Mammary epithelial cell (primary cell): ENCODE data around the gene CPLX4.

Experiments
- EZH2 ChIP-seq: IDR thresholded peaks from 2 replicates; pipeline ENCODE4 v1.6.1; 2012; ENCODE audit warnings: low read length, inconsistent platforms, borderline replicate concordance
- TF ChIP-seq, protein P1 (sequence below), 2 donors: IDR thresholded peaks in 1 of 2; conservative IDR thresholded peaks in 1 of 2; 2 replicates each; pipeline ENCODE4 v1.5.1; 2011 to 2012; ENCODE audit warnings: inconsistent platforms in 2 of 2, low read length in 2 of 2, mild to moderate bottlenecking in 2 of 2, control low read depth in 1 of 2, low read depth in 1 of 2; ENCODE audit not compliant: insufficient read depth in 1 of 2; ENCODE audit errors: extremely low read depth in 1 of 2

DNA sequence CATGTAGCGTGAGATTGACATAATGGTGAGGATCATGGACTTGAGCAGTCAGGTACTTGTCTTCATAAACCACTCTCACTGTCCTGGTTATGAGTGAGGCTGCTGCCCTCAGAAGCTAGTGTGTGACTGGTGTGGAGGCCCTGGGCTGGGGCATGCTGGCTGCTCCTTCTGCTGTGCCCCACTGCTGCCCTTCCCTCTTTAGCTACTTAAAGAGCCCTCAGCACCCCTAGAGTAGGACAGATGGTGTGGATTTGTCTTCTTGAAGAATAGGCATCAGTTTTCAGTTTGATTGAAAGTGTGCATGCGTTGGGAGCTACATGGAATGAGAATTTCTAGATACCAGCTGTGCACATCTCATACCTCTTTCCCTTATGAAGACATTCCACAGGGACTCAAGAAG lies 15.4 kb downstream of the CPLX4 start:
- TF ChIP-seq, protein P1, sequence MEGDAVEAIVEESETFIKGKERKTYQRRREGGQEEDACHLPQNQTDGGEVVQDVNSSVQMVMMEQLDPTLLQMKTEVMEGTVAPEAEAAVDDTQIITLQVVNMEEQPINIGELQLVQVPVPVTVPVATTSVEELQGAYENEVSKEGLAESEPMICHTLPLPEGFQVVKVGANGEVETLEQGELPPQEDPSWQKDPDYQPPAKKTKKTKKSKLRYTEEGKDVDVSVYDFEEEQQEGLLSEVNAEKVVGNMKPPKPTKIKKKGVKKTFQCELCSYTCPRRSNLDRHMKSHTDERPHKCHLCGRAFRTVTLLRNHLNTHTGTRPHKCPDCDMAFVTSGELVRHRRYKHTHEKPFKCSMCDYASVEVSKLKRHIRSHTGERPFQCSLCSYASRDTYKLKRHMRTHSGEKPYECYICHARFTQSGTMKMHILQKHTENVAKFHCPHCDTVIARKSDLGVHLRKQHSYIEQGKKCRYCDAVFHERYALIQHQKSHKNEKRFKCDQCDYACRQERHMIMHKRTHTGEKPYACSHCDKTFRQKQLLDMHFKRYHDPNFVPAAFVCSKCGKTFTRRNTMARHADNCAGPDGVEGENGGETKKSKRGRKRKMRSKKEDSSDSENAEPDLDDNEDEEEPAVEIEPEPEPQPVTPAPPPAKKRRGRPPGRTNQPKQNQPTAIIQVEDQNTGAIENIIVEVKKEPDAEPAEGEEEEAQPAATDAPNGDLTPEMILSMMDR (conservative IDR thresholded peaks at IDR 0.05 in 1 of 2, IDR thresholded peaks at IDR 0.05 in 1 of 2; ENCODE audit: extremely low read depth in 1 of 2, insufficient read depth in 1 of 2, low read depth in 1 of 2, low read length in 2 of 2), result no peak
- no peak for TF ChIP-seq EZH2
